Left lung (tissue), 10 donors: ENCODE data around the gene CYP2C19. TPM values are rescaled to one million over a fixed set of nuclear protein-coding genes. Genes with fewer than 3 reads are reported as not detected.

Experiments
- ATAC-seq: fragments of 200-7000 bp; cut with Tn5 transposase; one replicate; pipeline ENCODE4 v1.9.1; 2020; ENCODE audit warnings: moderate library complexity
- DNase-seq, 4 donors: peaks; one replicate each; pipeline ENCODE4 v3.0.0-alpha.2; 2013 to 2020
- H3K27ac ChIP-seq, 2 donors: fragments of 200-600 bp; sonication (generic) in 1 of 2; one replicate each; pipeline versions ENCODE4 v1.5.0 to v1.8.0; 2020 to 2021
- H3K27me3 ChIP-seq, 2 donors: fragments of 200-600 bp; sonication (generic) in 1 of 2; one replicate each; pipeline versions ENCODE4 v1.5.0 to v1.8.0; 2020 to 2021
- H3K36me3 ChIP-seq, 2 donors: fragments of 200-600 bp; sonication (generic) in 1 of 2; one replicate each; pipeline versions ENCODE4 v1.5.0 to v1.8.0; 2020 to 2021
- H3K4me1 ChIP-seq, 2 donors: fragments of 200-600 bp; one replicate each; pipeline ENCODE4 v1.8.0; 2021
- H3K4me3 ChIP-seq, 2 donors: fragments of 200-600 bp; sonication (generic) in 1 of 2; one replicate each; pipeline versions ENCODE4 v1.5.0 to v1.8.0; 2020 to 2021; ENCODE audit warnings: mild to moderate bottlenecking in 1 of 2
- H3K9me3 ChIP-seq, 2 donors: fragments of 200-600 bp; sonication (generic) in 1 of 2; one replicate each; pipeline versions ENCODE4 v1.5.0 to v1.8.0; 2020 to 2021
- intact Hi-C, 2 donors: fragments of 100-400 bp; cut with DNase I; formaldehyde crosslinking; loops; one replicate each; pipeline versions ENCODE4 v1.11.2 to v1.14.2; 2022
- polyA plus RNA-seq, 6 donors: library from polyadenylated mRNA; unstranded; fragments of 120-200 nt; gene quantifications; one replicate each; pipeline ENCODE4 v1.2.1, GENCODE V29; 2013; ENCODE audit not compliant: insufficient read length in 6 of 6
- total RNA-seq, 2 donors: library from RNA; stranded (reverse); fragmentation: NEBNext Ultra II Directional; extraction: Animal tissue kit (Norgen Biotek cat#: 25700); gene quantifications; one replicate each; pipeline ENCODE4 v1.2.1, GENCODE V29; 2021
- TF ChIP-seq, protein P1 (sequence below), 2 donors: fragments of 200-600 bp; sonication (generic) in 1 of 2; IDR thresholded peaks; one replicate each; pipeline versions ENCODE4 v1.5.0 to v1.8.0; 2021; ENCODE audit warnings: antibody characterized with exemption in 2 of 2
- donor health status: DM: no; HTN: yes; CAD: no.
- donor health status: DM: no; HTN: no; CAD: no.

Gene CYP2C19
- total and polyA plus RNA-seq, 8 donors = 0.11 to 0.61 (median 0.14) TPM; not detected in 3

DNA sequence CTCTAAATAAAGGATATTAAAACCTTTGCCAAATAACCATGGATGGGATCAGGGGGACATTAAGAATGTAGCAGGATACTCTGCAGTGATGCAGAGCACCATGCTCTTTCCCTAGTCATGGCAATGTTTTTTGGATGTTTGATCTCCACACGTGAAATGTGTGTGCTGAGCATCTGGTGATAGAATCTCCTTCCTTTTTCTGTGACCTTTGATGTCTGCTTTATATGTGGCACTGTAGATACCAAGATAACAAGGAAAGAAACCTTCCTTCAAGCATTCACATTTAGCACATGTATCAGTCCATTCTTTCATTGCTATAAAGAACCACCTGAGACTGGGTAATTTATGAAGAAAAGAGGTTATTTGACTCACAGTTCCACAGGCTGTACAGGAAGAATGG, 88.3 kb downstream of the CYP2C19 start:
- no peak for DNase-seq
- Histone ChIP-seq H3K4me3 (no peak overlapping the region), H3K27me3 (no peaks in the 10 kb centered on the region), H3K4me1 (no peaks in the 10 kb centered on the region), H3K27ac (no peak overlapping the region), H3K9me3 (peaks cover 0 to 4% of the 10 kb centered on the region in 2 donors), H3K36me3 (no peaks in the 10 kb centered on the region)
- TF ChIP-seq, protein P1, sequence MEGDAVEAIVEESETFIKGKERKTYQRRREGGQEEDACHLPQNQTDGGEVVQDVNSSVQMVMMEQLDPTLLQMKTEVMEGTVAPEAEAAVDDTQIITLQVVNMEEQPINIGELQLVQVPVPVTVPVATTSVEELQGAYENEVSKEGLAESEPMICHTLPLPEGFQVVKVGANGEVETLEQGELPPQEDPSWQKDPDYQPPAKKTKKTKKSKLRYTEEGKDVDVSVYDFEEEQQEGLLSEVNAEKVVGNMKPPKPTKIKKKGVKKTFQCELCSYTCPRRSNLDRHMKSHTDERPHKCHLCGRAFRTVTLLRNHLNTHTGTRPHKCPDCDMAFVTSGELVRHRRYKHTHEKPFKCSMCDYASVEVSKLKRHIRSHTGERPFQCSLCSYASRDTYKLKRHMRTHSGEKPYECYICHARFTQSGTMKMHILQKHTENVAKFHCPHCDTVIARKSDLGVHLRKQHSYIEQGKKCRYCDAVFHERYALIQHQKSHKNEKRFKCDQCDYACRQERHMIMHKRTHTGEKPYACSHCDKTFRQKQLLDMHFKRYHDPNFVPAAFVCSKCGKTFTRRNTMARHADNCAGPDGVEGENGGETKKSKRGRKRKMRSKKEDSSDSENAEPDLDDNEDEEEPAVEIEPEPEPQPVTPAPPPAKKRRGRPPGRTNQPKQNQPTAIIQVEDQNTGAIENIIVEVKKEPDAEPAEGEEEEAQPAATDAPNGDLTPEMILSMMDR (IDR thresholded peaks at IDR 0.05) = no peak
- intact Hi-C loops = no loop called here
- no peak for ATAC-seq

DNA sequence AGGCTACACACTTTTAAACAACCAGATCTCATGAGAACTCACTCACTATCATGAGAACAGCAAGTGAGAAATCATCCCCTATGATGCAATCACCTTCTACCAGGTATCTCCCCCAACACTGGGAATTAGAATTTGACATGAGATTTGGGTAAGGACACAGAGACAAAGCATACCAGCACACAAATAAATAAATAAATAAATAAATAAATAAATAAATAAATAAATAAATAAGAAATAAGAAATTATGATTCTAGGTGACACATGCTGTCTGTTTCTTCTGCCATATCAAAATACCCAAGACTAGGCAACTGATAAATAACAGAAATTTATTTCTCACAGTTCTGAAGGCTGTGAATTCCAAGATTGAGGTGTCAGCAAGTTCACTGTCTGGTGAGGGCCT, 88.8 kb downstream of the CYP2C19 start:
- peaks cover 0 to 4% of the 10 kb centered on the region in 2 donors for H3K9me3 ChIP-seq
- H3K27ac ChIP-seq = no peak overlapping the region
- no peaks in the 10 kb centered on the region for H3K36me3 ChIP-seq
- ATAC-seq = no peak
- no peak for DNase-seq
- H3K4me3 ChIP-seq = no peak overlapping the region
- TF ChIP-seq, protein P1 (IDR thresholded peaks at IDR 0.05) = no peak
- H3K27me3 ChIP-seq = no peaks in the 10 kb centered on the region
- no peaks in the 10 kb centered on the region for H3K4me1 ChIP-seq
- intact Hi-C loops = no loop called here

DNA sequence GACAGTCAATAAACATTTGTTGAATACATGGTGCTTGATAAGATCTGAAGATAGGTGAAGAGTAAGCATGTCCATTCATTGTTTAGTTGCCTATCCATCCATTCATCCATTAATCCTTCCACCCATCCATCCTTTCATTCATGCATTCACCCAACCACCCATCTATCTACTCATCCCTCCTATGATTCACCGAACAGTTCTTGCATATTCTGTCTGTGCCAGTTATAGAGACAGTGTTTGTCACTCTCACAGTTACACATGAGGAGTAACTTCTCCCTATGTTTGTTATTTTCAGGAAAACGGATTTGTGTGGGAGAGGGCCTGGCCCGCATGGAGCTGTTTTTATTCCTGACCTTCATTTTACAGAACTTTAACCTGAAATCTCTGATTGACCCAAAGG, 90.0 kb downstream of the CYP2C19 start:
- peaks cover 0 to 4% of the 10 kb centered on the region in 2 donors for H3K9me3 ChIP-seq
- no peaks in the 10 kb centered on the region for H3K4me1 ChIP-seq
- ATAC-seq = no peak
- DNase-seq = no peak
- H3K27ac ChIP-seq = no peak overlapping the region
- no peaks in the 10 kb centered on the region for H3K36me3 ChIP-seq
- H3K4me3 ChIP-seq = no peak overlapping the region
- intact Hi-C loops = no loop called here
- TF ChIP-seq, protein P1 (IDR thresholded peaks at IDR 0.05) = no peak
- no peaks in the 10 kb centered on the region for H3K27me3 ChIP-seq

DNA sequence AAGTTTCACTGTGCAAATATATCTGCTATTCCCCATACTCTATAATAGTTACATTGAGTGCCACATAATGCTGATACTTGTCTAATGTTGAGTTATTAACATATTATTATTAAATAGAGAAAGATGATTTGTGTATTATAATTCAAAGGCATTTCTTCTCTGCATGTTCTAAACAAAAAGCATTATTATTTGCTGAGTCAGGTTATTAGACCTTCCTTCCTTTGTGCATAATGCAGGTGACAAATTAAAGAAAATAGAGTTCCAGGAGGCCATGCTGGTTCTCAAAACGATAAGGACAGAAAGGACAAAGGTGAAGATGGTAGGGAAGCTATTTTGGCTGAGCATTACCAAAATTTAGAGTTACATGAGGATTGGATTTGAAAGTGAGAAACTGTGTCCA, 90.6 kb downstream of the CYP2C19 start:
- H3K4me1 ChIP-seq = no peaks in the 10 kb centered on the region
- H3K27ac ChIP-seq = no peak overlapping the region
- intact Hi-C loops = no loop called here
- H3K4me3 ChIP-seq = no peak overlapping the region
- no peak for ATAC-seq
- H3K27me3 ChIP-seq = no peaks in the 10 kb centered on the region
- no peak for DNase-seq
- peaks cover 0 to 2% of the 10 kb centered on the region in 2 donors for H3K9me3 ChIP-seq
- H3K36me3 ChIP-seq = no peaks in the 10 kb centered on the region
- TF ChIP-seq, protein P1 (IDR thresholded peaks at IDR 0.05) = no peak

DNA sequence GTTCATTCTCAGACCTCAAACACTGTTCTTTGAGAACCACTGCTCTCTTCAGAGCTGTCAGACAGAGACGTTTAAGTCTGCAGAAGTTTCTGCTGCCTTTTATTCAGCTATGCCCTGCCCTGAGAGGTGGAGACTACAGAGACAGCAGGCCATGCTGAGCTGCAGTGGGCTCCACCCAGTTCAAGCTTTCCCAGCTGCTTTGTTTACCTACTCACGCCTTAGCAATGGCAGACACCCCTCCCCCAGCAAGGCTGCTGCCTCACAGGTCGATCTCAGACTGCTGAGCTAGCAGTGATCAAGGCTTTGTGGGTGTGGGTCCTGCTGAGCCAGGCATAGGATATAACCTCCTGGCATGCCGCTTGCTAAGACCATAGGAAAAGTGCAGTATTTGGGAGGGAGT, 95.5 kb downstream of the CYP2C19 start:
- DNase-seq (no peak), ATAC-seq (no peak)
- H3K36me3 ChIP-seq = no peaks in the 10 kb centered on the region
- no peaks in the 10 kb centered on the region for H3K4me1 ChIP-seq
- H3K9me3 ChIP-seq = no peaks in the 10 kb centered on the region
- H3K27me3 ChIP-seq = no peaks in the 10 kb centered on the region
- intact Hi-C loops = no loop called here
- TF ChIP-seq, protein P1 (IDR thresholded peaks at IDR 0.05) = no peak
- H3K27ac ChIP-seq = no peak overlapping the region
- no peak overlapping the region for H3K4me3 ChIP-seq
